NB4 (cell line): ENCODE results near the gene GPC5.

Experiments
- POLR2A ChIP-seq: IDR thresholded peaks from 2 replicates; pipeline ENCODE4 v1.6.1; 2011; ENCODE audit warnings: mild to moderate bottlenecking; ENCODE audit not compliant: insufficient read length; ENCODE audit errors: extremely low read depth
- TF ChIP-seq, protein P1 (sequence below): IDR thresholded peaks from one replicate; pipeline ENCODE4 v1.5.1; 2012; ENCODE audit warnings: low read depth, low read length

DNA sequence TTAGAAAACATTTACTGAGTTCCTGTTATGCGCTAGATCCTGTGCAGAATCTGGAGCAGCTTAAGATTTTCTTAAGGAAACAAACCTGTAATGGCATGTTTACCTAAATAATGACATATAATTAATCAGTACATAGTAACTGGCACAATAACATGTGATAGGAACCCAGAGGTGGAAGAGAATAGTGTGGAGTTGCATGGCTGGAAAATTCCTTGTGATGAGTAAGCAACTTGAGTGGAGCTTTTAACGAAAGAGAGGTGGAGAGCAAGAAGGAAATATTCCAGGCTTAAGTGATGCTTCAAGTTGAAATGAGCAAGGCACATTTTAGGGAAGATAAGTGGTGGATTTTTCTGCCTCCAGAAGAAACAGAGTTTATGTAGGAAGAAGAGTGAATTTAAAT, 9.2 kb upstream of the GPC5 start:
- TF ChIP-seq POLR2A, result no peak
- TF ChIP-seq, protein P1, sequence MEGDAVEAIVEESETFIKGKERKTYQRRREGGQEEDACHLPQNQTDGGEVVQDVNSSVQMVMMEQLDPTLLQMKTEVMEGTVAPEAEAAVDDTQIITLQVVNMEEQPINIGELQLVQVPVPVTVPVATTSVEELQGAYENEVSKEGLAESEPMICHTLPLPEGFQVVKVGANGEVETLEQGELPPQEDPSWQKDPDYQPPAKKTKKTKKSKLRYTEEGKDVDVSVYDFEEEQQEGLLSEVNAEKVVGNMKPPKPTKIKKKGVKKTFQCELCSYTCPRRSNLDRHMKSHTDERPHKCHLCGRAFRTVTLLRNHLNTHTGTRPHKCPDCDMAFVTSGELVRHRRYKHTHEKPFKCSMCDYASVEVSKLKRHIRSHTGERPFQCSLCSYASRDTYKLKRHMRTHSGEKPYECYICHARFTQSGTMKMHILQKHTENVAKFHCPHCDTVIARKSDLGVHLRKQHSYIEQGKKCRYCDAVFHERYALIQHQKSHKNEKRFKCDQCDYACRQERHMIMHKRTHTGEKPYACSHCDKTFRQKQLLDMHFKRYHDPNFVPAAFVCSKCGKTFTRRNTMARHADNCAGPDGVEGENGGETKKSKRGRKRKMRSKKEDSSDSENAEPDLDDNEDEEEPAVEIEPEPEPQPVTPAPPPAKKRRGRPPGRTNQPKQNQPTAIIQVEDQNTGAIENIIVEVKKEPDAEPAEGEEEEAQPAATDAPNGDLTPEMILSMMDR, result no peak
